ENCODE data around the gene DBNL. TPM values are rescaled to one million over a fixed set of nuclear protein-coding genes. Genes with fewer than 3 reads are reported as not detected.

Gene DBNL
- total RNA-seq, 2 donors from 2014 or later, result 31.4 to 66.2 TPM

GRCh38 chr7:44107961-44108767 is 63.7 kb downstream of the DBNL start:
- Histone ChIP-seq H3K9me3 (no peaks in the 10 kb centered on the region), H3K27ac (peak overlapping the region; percentile 31 to 92), H3K4me3 (no peak overlapping the region), H3K27me3 (no peaks in the 10 kb centered on the region), H3K36me3 (peaks cover 62% of the 10 kb centered on the region), H3K4me1 (peaks cover 0 to 42% of the 10 kb centered on the region in 2 donors)
- TF ChIP-seq, protein P1, sequence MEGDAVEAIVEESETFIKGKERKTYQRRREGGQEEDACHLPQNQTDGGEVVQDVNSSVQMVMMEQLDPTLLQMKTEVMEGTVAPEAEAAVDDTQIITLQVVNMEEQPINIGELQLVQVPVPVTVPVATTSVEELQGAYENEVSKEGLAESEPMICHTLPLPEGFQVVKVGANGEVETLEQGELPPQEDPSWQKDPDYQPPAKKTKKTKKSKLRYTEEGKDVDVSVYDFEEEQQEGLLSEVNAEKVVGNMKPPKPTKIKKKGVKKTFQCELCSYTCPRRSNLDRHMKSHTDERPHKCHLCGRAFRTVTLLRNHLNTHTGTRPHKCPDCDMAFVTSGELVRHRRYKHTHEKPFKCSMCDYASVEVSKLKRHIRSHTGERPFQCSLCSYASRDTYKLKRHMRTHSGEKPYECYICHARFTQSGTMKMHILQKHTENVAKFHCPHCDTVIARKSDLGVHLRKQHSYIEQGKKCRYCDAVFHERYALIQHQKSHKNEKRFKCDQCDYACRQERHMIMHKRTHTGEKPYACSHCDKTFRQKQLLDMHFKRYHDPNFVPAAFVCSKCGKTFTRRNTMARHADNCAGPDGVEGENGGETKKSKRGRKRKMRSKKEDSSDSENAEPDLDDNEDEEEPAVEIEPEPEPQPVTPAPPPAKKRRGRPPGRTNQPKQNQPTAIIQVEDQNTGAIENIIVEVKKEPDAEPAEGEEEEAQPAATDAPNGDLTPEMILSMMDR (IDR thresholded peaks at IDR 0.05), result no peak
- no peak for DNase-seq (ENCODE audit: low spot score)

- H3K27ac ChIP-seq, result no peak overlapping the region
Observed at GRCh38 chr7:44108768-44109750, 64.6 kb downstream of the DBNL start.

DNA sequence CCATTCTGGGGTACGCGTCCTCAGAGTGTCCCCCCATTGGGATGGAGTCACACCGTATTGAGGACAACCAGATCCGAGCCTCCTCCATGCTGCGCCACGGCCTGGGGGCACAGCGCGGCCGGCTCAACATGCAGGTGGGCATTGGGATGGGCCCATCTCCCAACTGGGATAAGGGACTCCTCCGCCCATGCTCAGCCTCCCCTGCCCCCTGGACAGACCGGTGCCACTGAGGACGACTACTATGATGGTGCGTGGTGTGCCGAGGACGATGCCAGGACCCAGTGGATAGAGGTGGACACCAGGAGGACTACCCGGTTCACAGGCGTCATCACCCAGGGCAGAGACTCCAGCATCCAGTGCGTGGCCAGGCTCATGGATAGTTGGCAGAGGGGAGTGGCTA is 65.5 kb downstream of the DBNL start:
- peaks cover 75% of the 10 kb centered on the region for H3K36me3 ChIP-seq
- H3K4me3 ChIP-seq, result no peak overlapping the region
- H3K9me3 ChIP-seq, result no peaks in the 10 kb centered on the region
- H3K4me1 ChIP-seq, result peaks cover 0 to 41% of the 10 kb centered on the region in 2 donors
- no peak overlapping the region for H3K27ac ChIP-seq
- no peak for DNase-seq (ENCODE audit: low spot score)
- TF ChIP-seq, protein P1 (IDR thresholded peaks at IDR 0.05), result no peak
- H3K27me3 ChIP-seq, result no peaks in the 10 kb centered on the region

More at GRCh38 chr7:44108768-44109750, 64.6 kb downstream of the DBNL start:
- H3K9me3 ChIP-seq, result no peaks in the 10 kb centered on the region
- TF ChIP-seq, protein P1 (IDR thresholded peaks at IDR 0.05), result no peak
- H3K36me3 ChIP-seq, result peaks cover 70% of the 10 kb centered on the region
- H3K27me3 ChIP-seq, result no peaks in the 10 kb centered on the region
- no peak for DNase-seq (ENCODE audit: low spot score)
- no peak overlapping the region for H3K4me3 ChIP-seq
- peaks cover 0 to 42% of the 10 kb centered on the region in 2 donors for H3K4me1 ChIP-seq

DNA sequence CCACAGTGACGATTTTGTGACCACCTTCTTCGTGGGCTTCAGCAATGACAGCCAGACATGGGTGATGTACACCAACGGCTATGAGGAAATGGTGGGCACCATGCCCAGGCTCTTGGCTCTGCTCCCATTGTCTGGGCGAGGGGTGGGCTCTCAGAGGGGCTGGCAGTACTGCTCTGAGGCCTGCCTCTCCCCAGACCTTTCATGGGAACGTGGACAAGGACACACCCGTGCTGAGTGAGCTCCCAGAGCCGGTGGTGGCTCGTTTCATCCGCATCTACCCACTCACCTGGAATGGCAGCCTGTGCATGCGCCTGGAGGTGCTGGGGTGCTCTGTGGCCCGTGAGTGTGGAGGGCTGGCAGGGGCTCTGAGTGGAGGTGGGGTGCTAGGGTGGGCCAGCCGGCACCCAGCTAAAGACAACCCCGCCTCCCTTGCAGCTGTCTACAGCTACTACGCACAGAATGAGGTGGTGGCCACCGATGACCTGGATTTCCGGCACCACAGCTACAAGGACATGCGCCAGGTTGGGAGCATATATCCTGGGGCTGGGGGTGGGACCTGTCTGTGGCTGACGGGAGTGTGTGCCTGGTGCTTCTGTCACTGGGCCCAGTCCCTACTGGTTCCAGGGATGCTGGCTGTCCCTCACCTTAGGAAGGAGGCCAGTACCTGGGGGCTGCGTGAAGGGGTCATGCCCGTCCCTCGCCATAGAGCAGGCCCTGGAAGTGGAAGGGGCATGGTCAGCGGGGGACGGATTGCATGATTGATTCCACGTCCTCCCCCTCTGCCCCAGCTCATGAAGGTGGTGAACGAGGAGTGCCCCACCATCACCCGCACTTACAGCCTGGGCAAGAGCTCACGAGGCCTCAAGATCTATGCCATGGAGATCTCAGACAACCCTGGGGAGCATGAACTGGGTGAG is 66.5 kb downstream of the DBNL start:
- Histone ChIP-seq H3K36me3 (peaks cover 84% of the 10 kb centered on the region), H3K4me1 (peaks cover 0 to 38% of the 10 kb centered on the region in 2 donors), H3K4me3 (no peak overlapping the region), H3K27me3 (no peaks in the 10 kb centered on the region), H3K27ac (no peak overlapping the region), H3K9me3 (no peaks in the 10 kb centered on the region)
- TF ChIP-seq, protein P1 (IDR thresholded peaks at IDR 0.05), result no peak
- no peak for DNase-seq (ENCODE audit: low spot score)

Small RNA genes within 50 kb of the gene (microRNA-seq; reads per million reads assigned to microRNA genes)
- gene MIR6837 (ENCODE audit: borderline number of aligned reads in 2 of 2, borderline replicate concordance in 1 of 2), result 0 to 0.71 reads per million in 2 donors
- 0.71 to 2.8 reads per million in 2 donors for gene MIR6838 (ENCODE audit: borderline number of aligned reads in 2 of 2, borderline replicate concordance in 1 of 2)

Other genes starting within 250 kb of the DBNL start
- 100 to 1,000 TPM; 127 to 171 TPM for gene MRPS24, start 175.2 kb upstream of the DBNL start, total RNA-seq
- 10 to 100 TPM; 26.4 to 30.9 TPM for gene URGCP, start 138.1 kb upstream of the DBNL start, total RNA-seq
- gene UBE2D4, start 118.3 kb upstream of the DBNL start, total RNA-seq, result 10 to 100 TPM; 47.4 to 50.5 TPM
- gene SPDYE1, start 46.8 kb upstream of the DBNL start, total RNA-seq, result not detected
- 1,000 to 10,000 TPM in 1 of 2 donors, 100 to 1,000 TPM in 1; 680 to 2,809 TPM for gene PGAM2, start 20.9 kb downstream of the DBNL start, total RNA-seq
- 10 to 100 TPM; 18.5 to 31.3 TPM for gene POLM, start 37.8 kb downstream of the DBNL start, total RNA-seq
- 100 to 1,000 TPM in 1 of 2 donors, 10 to 100 TPM in 1; 84.4 to 193 TPM for gene AEBP1, start 59.6 kb downstream of the DBNL start, total RNA-seq
- gene POLD2, start 78.8 kb downstream of the DBNL start, total RNA-seq, result 10 to 100 TPM; 71.4 to 76.5 TPM
- over 10,000 TPM; 17,339 to 49,235 TPM for gene MYL7, start 96.6 kb downstream of the DBNL start, total RNA-seq
- gene GCK, start 144.7 kb downstream of the DBNL start, total RNA-seq, result 10 to 100 TPM; 11.1 to 21.0 TPM
- 10 to 100 TPM; 43.9 to 44.9 TPM for gene YKT6, start 156.3 kb downstream of the DBNL start, total RNA-seq

Data from right atrium auricular region (tissue), 2 donors.